ENCODE measurements around the gene EIF5AL1.
"Not testable (repeated sequence)": the region's sequence is repeated elsewhere in the genome, so short reads cannot be mapped to it uniquely, and the experiment has no call there.

EIF5AL1 gene

GRCh38 chr10:79511891-79512583 lies at the start of gene EIF5AL1:
EIF5AL1 (plus strand) TSS chr10:79512533; CDS start chr10:79512650, 117 bp downstream.
- not testable (repeated sequence) for DNase-seq

- DNase-seq = no peak
These were observed 48.5 kb upstream of the EIF5AL1 start for GRCh38 chr10:79463578-79464496.

GRCh38 chr10:79465341-79465740 lies 47.0 kb upstream of the EIF5AL1 start:
- DNase-seq = no peak

GRCh38 chr10:79468015-79468560 lies 44.2 kb upstream of the EIF5AL1 start:
- DNase-seq = no peak

GRCh38 chr10:79468841-79469585 lies 43.3 kb upstream of the EIF5AL1 start:
- no peak for DNase-seq

GRCh38 chr10:79470096-79470495 lies 42.2 kb upstream of the EIF5AL1 start:
- DNase-seq = no peak

GRCh38 chr10:79471776-79472175 lies 40.6 kb upstream of the EIF5AL1 start:
- no peak for DNase-seq

GRCh38 chr10:79472449-79472848 lies 39.9 kb upstream of the EIF5AL1 start:
- no peak for DNase-seq

- no peak for DNase-seq
These were observed 39.4 kb upstream of the EIF5AL1 start for GRCh38 chr10:79472951-79473350.

- DNase-seq = no peak
These were observed 38.7 kb upstream of the EIF5AL1 start for GRCh38 chr10:79473496-79474095.

GRCh38 chr10:79475119-79475653 lies 37.1 kb upstream of the EIF5AL1 start:
- DNase-seq = no peak

GRCh38 chr10:79475877-79476276 lies 36.5 kb upstream of the EIF5AL1 start:
- DNase-seq = no peak

- DNase-seq = no peak
These were observed 35.7 kb upstream of the EIF5AL1 start for GRCh38 chr10:79476645-79477044.

GRCh38 chr10:79477456-79477855 lies 34.9 kb upstream of the EIF5AL1 start:
- DNase-seq = no peak

GRCh38 chr10:79479283-79479909 lies 32.9 kb upstream of the EIF5AL1 start:
- no peak for DNase-seq

- DNase-seq = no peak
These were observed 30.0 kb upstream of the EIF5AL1 start for GRCh38 chr10:79482304-79482703.

GRCh38 chr10:79482741-79483140 lies 29.6 kb upstream of the EIF5AL1 start:
- DNase-seq = no peak

- no peak for DNase-seq
These were observed 29.0 kb upstream of the EIF5AL1 start for GRCh38 chr10:79483299-79483698.

GRCh38 chr10:79483948-79484347 lies 28.4 kb upstream of the EIF5AL1 start:
- DNase-seq = no peak

- DNase-seq = no peak
These were observed 27.9 kb upstream of the EIF5AL1 start for GRCh38 chr10:79484476-79484875.

- DNase-seq = no peak
These were observed 24.8 kb upstream of the EIF5AL1 start for GRCh38 chr10:79487296-79488194.

All from activated CD4-positive, alpha-beta T cell treated with anti-CD3 and anti-CD28 coated beads for 1 hour (primary cell).